Activated T-helper 1 cell treated with anti-CD3 and anti-CD28 coated beads, Interleukin-2, amount 50 U/mL, for 16 hours (primary cell): ENCODE results near the gene GNG4.
"Not testable (repeated sequence)": the region's sequence is repeated elsewhere in the genome, so short reads cannot be mapped to it uniquely, and the experiment has no call there.

Experiments used
- DNase-seq, 2 donors: peaks; one replicate each; pipeline ENCODE4 v3.0.0-alpha.2; 2020; ENCODE audit warnings: low read depth in 1 of 2, low spot score in 1 of 2

GNG4 gene

GRCh38 chr1:235628316-235629005, 21.1 kb downstream of the GNG4 start:
- no peak for DNase-seq

- DNase-seq: no peak
These were observed 23.8 kb downstream of the GNG4 start for GRCh38 chr1:235625831-235626230.

GRCh38 chr1:235625340-235625739, 24.2 kb downstream of the GNG4 start:
- DNase-seq: no peak

- DNase-seq: no peak
These were observed 24.8 kb downstream of the GNG4 start for GRCh38 chr1:235624721-235625333.

GRCh38 chr1:235622936-235623779, 26.4 kb downstream of the GNG4 start:
- no peak for DNase-seq

GRCh38 chr1:235619149-235619548, 30.4 kb downstream of the GNG4 start:
- DNase-seq: not testable (repeated sequence)

- no peak for DNase-seq
These were observed 31.8 kb downstream of the GNG4 start for GRCh38 chr1:235617808-235618207.

- DNase-seq: no peak
These were observed 32.4 kb downstream of the GNG4 start for GRCh38 chr1:235617140-235617539.

- no peak for DNase-seq
These were observed 35.1 kb downstream of the GNG4 start for GRCh38 chr1:235614442-235614954.

- DNase-seq: no peak
These were observed 36.0 kb downstream of the GNG4 start for GRCh38 chr1:235613602-235614001.

- DNase-seq: no peak
These were observed 36.8 kb downstream of the GNG4 start for GRCh38 chr1:235612761-235613160.

- DNase-seq: no peak
These were observed 39.4 kb downstream of the GNG4 start for GRCh38 chr1:235610157-235610556.

- no peak for DNase-seq
These were observed 41.3 kb downstream of the GNG4 start for GRCh38 chr1:235608278-235608677.

GRCh38 chr1:235607284-235607683, 42.3 kb downstream of the GNG4 start:
- no peak for DNase-seq

- no peak for DNase-seq
These were observed 48.5 kb downstream of the GNG4 start for GRCh38 chr1:235601104-235601503.

- no peak for DNase-seq
These were observed 50.0 kb downstream of the GNG4 start for GRCh38 chr1:235599536-235599935.

GRCh38 chr1:235597867-235598553, 51.6 kb downstream of the GNG4 start:
- DNase-seq: no peak

- no peak for DNase-seq
These were observed 54.5 kb downstream of the GNG4 start for GRCh38 chr1:235595079-235595478.

- not testable (repeated sequence) for DNase-seq
These were observed 55.2 kb downstream of the GNG4 start for GRCh38 chr1:235594281-235594895.

GRCh38 chr1:235588916-235589515, 60.6 kb downstream of the GNG4 start:
- DNase-seq: no peak
